Measurements from ENCODE around the gene YWHAE.
"Not testable (repeated sequence)": the region's sequence is repeated elsewhere in the genome, so short reads cannot be mapped to it uniquely, and the experiment has no call there.

YWHAE gene

DNA sequence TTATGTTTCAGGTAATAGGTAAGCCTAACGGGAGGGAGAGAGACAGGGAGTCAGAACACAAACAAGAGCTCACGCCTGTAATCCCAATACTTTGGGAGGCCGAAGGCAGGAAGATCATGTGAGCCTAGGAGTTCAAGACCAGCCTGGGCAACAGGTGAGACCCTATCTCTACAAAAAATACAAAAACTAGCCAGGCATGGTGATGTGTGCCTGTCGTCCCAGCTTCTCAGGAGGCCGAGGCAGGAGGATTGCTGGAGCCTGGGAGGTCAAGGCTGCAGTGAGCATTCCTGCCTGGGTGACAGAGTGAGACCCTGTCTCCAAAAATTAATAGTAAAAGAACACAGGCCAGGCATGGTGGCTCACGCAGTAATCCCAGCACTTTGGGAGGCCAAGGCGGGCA lies 27.4 kb downstream of the YWHAE start:
- no peak for DNase-seq

DNA sequence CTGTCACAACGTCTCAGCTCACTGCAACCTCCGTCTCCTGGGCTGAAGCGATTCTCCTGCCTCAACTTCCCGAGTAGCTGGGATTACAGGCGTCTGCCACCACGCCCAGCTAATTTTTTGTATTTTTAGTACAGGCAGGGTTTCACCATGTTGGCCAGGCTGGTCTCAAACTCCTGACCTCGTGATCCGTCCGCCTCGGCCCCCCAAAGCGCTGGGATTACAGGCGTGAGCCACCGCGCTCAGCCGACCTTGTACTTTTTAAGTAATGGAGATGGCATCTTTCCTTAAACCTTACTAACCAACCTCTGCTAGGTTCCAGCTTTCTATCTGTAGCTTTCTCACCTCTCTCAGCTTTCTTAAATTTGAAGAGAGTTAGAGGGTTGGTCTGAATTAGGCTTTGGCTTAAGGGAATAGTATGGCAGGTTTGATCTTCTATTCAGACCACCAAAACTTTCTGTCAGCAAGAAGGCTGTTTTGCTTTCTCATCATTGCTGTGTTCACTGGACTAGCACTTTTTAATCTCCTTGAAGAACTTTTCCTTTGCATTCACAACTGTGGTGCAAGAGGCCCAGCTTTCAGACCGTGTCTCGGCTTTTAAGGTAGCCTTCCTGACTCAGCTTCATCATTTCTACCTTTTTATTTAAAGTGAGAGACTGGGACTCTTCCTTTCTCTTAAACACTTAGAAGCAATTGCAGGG lies 28.0 kb downstream of the YWHAE start:
- DNase-seq, result no peak

GRCh38 chr17:1368588-1368987 lies 31.4 kb downstream of the YWHAE start:
- no peak for DNase-seq

DNA sequence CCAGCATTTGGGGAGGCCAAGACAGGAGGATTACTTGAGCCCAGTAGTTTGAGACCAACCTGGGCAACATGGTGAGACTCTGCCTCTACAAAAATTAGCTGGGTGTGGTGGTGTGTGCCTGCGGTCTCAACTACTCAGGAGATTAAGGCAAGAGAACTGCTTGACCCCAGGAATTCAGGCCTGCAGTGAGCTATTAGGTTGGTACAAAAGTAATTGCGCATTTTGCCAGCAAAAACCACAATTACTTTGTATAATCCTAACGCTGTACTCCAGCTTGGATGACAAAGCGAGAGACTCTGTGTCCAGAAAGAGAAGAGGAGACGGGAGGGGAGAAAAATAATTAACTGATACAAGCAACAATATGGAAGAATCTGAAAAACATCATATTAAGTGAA lies 32.7 kb downstream of the YWHAE start:
- DNase-seq, result no peak

DNA sequence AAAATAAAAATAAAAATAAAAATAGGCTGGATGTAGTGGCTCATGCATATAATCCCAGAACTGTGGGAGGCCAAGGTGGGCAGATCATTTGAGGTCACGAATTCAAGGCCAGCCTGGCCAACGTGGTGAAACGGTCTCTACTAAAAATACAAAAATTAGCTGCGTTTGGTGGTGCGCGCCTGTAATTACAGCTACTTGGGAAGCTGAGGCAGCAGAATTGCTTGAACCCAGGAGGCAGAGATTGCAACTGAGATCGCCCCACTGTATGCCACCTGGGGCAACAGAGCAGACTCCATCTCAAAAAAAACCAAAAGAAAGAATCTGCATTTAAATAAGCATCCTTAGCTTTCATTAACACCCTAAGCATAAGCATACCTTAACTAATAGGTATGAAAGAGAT lies 33.8 kb downstream of the YWHAE start:
- DNase-seq, result no peak

DNA sequence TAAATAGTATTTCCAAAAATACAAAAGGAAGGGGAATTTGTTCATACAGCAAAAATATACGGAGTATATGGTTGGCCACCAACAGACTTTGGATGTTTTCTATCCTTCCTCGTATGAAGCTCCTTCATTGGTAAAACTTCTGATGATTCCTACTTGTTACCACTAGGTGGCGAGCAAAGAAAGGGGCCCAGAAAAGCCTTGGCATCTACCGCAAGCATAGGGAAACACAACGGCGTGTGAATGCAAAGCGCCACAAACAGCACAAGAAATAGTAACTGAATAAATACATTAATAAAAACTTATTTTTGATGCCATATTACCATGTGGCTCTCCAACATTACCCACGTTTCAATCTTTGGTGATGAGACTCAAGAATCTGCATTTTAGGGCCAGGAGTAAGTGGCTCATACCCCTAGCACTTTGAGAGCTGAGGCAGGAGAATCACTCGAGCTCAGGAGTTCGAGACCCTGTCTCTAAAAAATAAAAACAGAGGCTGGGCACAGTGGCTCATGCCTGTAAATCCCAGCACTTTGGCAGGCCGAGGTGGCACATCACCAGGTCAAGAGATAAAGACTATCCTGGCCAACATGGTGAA lies 34.5 kb downstream of the YWHAE start:
- peak; percentile 48 for DNase-seq

DNA sequence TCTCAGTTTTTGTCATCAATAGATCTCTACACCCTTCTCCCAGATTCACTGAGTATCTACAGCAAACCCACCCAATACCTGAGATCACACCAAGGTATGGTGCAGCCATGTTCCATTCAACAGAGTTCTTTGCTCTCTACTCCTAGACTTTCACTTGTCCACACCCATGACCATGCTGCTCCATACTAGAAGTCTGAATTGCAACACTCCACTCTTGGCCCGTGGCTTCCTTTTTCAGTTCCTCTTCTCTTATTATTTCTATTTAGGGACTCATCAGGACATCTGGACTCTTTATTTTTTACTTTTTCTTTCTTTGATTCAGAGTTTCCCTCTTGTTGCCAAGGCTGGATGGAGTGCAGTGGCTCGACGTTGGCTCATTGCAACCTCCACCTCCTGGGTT lies 37.1 kb downstream of the YWHAE start:
- no peak for DNase-seq

DNA sequence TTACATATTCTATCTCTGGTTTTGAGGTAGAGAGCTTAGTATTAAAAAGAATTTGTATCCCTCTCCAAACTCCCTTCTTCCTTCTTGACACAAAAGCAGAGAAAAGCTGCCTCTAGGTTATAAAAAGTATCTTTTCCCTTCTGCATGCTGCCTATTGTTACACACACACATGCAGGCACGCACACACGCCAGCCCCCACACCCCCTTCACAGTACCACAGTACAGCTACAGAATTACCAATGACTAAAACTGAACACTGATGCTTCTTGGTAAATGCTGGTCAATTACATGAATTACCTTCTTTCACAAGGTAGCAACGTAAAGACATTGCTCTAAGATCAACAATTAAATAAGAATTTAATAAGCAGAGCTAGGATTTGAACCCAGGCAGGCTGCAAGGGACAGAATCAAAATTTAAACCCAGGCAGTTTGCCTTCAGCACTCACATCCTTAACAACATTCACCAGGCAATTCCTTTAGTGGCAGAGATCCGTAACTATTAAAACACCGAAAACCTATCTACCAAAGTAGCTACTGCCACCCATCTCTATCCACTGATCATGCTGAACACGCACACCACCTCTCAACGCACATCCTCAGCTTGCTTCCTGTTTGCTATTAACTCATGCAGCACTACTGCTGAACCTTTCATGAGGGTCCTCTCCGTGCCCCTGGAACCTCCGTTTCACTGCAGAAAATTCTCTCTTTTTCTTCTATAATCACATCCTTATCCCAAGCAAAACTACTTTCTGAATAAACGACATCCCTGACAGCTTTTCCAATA lies 37.8 kb downstream of the YWHAE start:
- DNase-seq, result no peak

DNA sequence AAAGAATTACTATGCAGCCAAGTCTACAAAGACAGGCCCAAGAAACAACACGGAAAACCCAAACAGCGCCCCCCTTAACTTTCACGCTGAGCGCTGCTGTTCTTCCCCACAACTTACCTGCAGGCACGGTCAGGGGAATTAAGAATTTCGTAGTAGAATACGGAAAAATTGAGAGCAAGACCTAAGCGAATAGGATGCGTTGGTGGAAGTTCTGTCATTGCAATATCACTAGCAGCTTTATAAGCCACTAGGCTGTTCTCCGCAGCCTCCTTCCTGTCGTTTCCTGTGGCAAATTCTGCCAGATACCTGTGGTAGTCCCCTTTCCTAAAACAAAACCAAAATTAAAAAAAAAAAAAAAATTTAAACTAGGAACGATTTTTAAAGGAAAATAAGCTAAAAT lies 39.0 kb downstream of the YWHAE start:
- DNase-seq, result no peak

DNA sequence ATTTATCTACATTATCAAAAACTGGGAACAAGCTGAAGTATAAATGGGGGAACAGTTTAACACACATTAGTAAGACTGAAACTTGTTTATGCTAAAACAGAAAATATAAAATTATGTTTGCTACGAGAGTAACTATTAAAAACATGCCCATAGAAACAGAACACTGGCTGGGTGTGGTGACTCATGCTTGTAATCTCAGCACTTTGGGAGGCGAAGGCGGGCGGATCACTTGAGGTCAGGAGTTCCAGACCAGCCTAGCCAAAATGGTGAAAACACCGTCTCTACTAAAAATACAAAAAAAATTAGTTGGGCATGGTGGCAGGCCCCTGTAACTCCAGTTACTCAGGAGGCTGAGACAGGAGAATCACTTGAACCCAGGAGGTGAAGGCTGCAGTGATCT lies 39.7 kb downstream of the YWHAE start:
- DNase-seq, result not testable (repeated sequence)

DNA sequence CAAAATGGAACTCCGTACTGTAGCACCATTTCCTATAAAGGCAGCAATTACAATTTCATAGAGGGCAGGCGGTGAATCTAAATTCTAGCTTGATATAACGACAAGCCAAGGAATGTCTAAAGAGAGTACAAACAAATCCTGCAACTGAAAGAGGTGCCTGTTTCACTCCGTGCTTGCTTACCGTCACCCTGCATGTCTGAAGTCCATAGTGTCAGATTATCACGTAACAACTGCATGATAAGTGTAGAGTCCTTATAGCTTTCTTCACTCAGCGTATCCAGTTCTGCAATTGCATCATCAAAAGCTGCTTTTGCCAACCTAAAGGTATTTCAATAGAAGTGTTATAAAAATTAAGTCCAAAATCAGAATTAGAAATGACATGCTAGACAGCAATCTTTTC lies 46.0 kb downstream of the YWHAE start:
- DNase-seq, result no peak

GRCh38 chr17:1352530-1352929 lies 47.5 kb downstream of the YWHAE start:
- DNase-seq, result not testable (repeated sequence)

GRCh38 chr17:1351971-1352370 lies 48.1 kb downstream of the YWHAE start:
- no peak for DNase-seq

GRCh38 chr17:1351275-1351674 lies 48.7 kb downstream of the YWHAE start:
- no peak for DNase-seq

DNA sequence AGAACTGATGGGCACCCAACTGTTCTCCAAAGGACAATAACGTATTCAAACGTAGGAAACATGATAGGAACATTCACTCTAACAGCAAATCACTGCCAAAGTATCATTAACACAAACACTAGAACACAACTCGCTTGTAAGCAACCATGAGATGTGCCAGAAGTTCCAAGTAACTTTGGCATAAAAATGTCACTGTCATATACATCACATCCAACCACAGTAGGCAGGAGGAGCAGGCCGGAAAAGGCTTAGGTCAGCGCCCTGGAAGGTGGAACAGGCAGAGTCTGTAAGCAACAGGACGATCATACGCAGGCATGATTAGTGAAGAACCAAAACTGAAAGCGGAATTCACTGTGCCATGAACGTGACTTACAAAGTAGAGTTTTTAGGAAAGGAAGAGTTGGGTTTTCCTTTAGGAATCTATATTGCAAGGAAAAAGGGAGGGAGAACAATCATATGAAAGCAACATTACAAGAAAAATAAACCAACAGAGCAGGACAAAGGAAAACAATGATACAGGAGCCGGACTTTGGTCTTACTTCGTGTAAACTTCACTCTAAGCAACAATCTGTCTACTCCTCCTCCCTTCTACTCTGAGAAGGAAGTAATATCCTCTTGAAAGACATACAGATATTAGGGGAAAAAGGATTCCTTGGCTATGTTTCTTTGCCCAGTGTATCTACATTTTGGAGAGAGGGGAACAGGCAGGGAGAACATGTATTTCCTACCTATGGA lies 52.3 kb downstream of the YWHAE start:
- no peak for DNase-seq

GRCh38 chr17:1344521-1344920 lies 55.5 kb downstream of the YWHAE start:
- no peak for DNase-seq

- no peak for DNase-seq
Measured at GRCh38 chr17:1343554-1343953, 56.5 kb downstream of the YWHAE start.

DNA sequence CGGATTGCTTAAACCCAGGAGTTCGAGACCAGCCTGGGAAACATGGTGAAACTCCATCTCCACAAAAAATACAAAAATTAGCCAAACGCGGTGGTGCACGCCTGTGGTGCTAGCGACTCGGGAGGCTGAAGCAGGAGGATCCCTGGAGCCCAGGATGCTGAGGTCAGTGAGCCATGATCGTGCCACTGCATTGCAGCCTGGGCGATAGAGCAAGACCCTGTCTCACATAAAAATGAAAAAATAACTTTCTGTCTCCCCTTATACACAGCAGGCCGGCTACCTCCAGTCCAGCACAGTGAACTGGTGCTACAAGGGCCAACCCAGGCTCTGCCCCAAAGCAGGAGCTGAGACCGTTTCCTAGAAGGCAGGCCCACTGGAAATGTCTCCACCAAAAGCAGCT lies 59.7 kb downstream of the YWHAE start:
- no peak for DNase-seq

DNA sequence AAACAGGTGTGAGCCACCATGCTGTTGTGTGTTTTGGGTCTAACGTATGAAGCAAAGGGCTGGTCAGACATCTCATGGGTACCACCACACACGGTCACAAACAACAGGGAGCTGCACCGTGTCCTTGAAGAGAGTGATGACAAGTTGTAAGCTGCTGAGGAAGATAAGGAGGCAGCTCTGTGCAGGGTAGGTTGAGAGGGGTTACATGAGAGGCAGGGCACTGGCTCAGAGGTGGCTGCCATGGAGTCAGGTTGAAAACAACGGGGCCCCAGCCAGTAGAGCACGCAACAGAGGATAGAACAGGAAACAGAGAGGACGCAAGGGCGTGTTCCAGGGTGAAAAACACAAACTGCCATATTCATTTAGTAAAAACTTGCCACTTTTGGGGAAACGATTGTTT lies 68.3 kb downstream of the YWHAE start:
- no peak for DNase-seq

DNA sequence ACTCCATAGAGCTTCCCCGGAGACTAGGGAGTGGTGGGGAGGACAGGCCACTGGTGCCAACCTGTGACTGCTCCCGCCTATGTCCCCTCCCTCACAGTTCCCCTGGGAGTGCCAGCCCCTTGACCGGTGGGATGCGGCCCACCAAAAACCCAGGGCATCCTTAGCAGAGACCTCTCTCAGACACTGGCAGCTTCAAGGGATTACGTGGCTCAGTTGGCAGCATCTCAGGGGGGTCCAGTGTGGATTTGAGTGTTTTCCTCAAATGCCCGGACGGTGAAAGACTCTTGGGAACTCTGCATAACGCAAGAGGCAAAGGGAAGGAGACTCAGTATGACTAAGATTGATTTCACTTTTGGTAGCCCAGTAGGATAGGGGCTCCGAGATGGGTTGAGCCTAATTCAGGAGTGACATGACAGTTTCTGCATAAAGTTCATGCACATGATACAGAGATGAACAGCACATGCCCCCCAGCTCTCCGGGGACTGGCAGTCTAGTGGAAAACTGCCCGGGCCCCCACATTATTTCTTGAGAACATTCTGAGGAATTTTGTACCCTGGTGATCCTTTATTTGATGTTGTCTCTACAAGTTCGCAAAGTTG lies 70.2 kb downstream of the YWHAE start:
- DNase-seq, result no peak

- no peak for DNase-seq
Measured at GRCh38 chr17:1328437-1328836, 71.6 kb downstream of the YWHAE start.

GRCh38 chr17:1325766-1326165 lies 74.3 kb downstream of the YWHAE start:
- no peak for DNase-seq

DNA sequence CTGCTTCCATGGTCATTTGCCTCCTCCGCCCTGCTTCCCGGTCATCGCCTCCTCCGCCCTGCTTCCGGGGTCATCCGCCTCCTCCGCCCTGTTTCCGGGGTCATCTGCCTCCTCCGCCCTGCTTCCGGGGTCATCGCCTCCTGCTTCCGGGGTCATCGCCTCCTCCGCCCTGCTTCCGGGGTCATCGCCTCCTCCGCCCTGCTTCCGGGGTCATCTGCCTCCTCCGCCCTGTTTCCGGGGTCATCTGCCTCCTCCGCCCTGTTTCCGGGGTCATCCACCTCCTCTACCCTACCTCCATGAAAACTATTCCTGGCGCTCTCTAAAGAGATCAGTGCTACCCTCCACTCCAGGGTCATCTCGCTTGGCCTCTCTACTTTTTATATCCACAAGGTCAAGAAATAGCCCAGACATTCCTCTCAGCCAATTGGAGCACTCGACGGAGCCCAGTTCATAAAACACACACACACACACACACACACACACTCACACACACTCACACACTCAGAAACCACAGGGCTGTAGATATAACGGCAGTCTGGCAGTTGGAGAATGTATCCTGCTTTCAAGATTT lies 75.7 kb downstream of the YWHAE start:
- DNase-seq, result no peak
